Immature natural killer cell (primary cell): ENCODE results near the gene C16orf54. TPM values are rescaled to one million over a fixed set of nuclear protein-coding genes. Genes with fewer than 3 reads are reported as not detected.
"Not testable (repeated sequence)": the region's sequence is repeated elsewhere in the genome, so short reads cannot be mapped to it uniquely, and the experiment has no call there.

Source experiments
- DNase-seq, 3 donors: peaks; one replicate each; pipeline ENCODE4 v3.0.0; 2022; ENCODE audit warnings: mixed read lengths in 1 of 3
- H3K27ac Mint-ChIP-seq, 6 donors: one replicate each; pipeline ENCODE4 v1.8.0; 2020; ENCODE audit warnings: mixed read lengths in 6 of 6, mild to moderate bottlenecking in 5 of 6, inconsistent platforms in 4 of 6, moderate library complexity in 3 of 6
- H3K27me3 Mint-ChIP-seq, 3 donors: one replicate each; pipeline ENCODE4 v1.8.0; 2020 to 2021; ENCODE audit warnings: low read depth in 3 of 3, mild to moderate bottlenecking in 3 of 3, mixed read lengths in 3 of 3, moderate library complexity in 3 of 3, inconsistent platforms in 1 of 3
- H3K36me3 Mint-ChIP-seq, 3 donors: one replicate each; pipeline ENCODE4 v1.8.0; 2020; ENCODE audit warnings: mixed read lengths in 3 of 3, inconsistent platforms in 2 of 3, mild to moderate bottlenecking in 2 of 3
- H3K4me1 Mint-ChIP-seq, 2 donors: one replicate each; pipeline ENCODE4 v1.8.0; 2020; ENCODE audit warnings: inconsistent platforms in 2 of 2, mild to moderate bottlenecking in 2 of 2, mixed read lengths in 2 of 2, moderate library complexity in 1 of 2
- H3K4me3 Mint-ChIP-seq, 5 donors: one replicate each; pipeline ENCODE4 v1.8.0; 2020; ENCODE audit warnings: mild to moderate bottlenecking in 5 of 5, mixed read lengths in 5 of 5, inconsistent platforms in 3 of 5, moderate library complexity in 3 of 5
- H3K9me3 Mint-ChIP-seq, 6 donors: one replicate each; pipeline ENCODE4 v1.8.0; 2020; ENCODE audit warnings: mild to moderate bottlenecking in 6 of 6, mixed read lengths in 6 of 6, inconsistent platforms in 4 of 6, moderate library complexity in 3 of 6
- polyA plus RNA-seq, 3 donors: library from polyadenylated mRNA; unstranded; fragments of 300-500 nt; fragmentation: Illumina TruSeq; gene quantifications; one replicate each; pipeline ENCODE4 v1.2.3, GENCODE V29; 2021

The C16orf54 gene
- polyA plus RNA-seq, 3 donors from 2014 or later, result 9.6 to 39.8 (median 21.9) TPM

- Mint-ChIP-seq H3K27ac (no peak overlapping the region), H3K27me3 (peaks cover 0 to 4% (median 3%) of the 10 kb centered on the region in 3 donors), H3K4me3 (no peak overlapping the region), H3K9me3 (no peaks in the 10 kb centered on the region), H3K36me3 (peaks cover 0 to 3% (median 0%) of the 10 kb centered on the region in 3 donors), H3K4me1 (peaks cover 16% of the 10 kb centered on the region in 2 donors)
- no peak for DNase-seq
Observed at GRCh38 chr16:29726845-29727377, 18.9 kb downstream of the C16orf54 start.

- H3K27ac Mint-ChIP-seq, result peak overlapping the region in 4 of 6 donors; percentile 36 to 89 (median 69)
Observed at GRCh38 chr16:29721167-29721879, 24.5 kb downstream of the C16orf54 start.

GRCh38 chr16:29720703-29721102 is 25.1 kb downstream of the C16orf54 start:
- Mint-ChIP-seq H3K27ac (peak overlapping the region in 1 of 6 donors; percentile 32), H3K36me3 (no peaks in the 10 kb centered on the region), H3K4me3 (no peak overlapping the region)

More at GRCh38 chr16:29721167-29721879, 24.5 kb downstream of the C16orf54 start:
- Mint-ChIP-seq H3K4me3 (peak overlapping the region in 2 of 5 donors; percentile 18 to 34), H3K4me1 (peaks cover 6 to 10% of the 10 kb centered on the region in 2 donors)
- DNase-seq, result peak; percentile 50 to 57 (median 52)
- H3K9me3 Mint-ChIP-seq, H3K36me3 Mint-ChIP-seq, H3K27me3 Mint-ChIP-seq: not testable (repeated sequence)

GRCh38 chr16:29719063-29719462 is 26.7 kb downstream of the C16orf54 start:
- Mint-ChIP-seq H3K4me3 (no peak overlapping the region), H3K27ac (peak overlapping the region in 1 of 6 donors; percentile 45), H3K9me3 (no peaks in the 10 kb centered on the region), H3K27me3 (peaks cover 0 to 3% (median 0%) of the 10 kb centered on the region in 3 donors), H3K4me1 (peaks cover 6 to 10% of the 10 kb centered on the region in 2 donors), H3K36me3 (no peaks in the 10 kb centered on the region)
- no peak for DNase-seq

More at GRCh38 chr16:29720703-29721102, 25.1 kb downstream of the C16orf54 start:
- Mint-ChIP-seq H3K9me3 (no peaks in the 10 kb centered on the region), H3K4me1 (peaks cover 6 to 10% of the 10 kb centered on the region in 2 donors), H3K27me3 (peaks cover 0 to 4% (median under 1%) of the 10 kb centered on the region in 3 donors)
- no peak for DNase-seq

GRCh38 chr16:29717113-29717512 is 28.7 kb downstream of the C16orf54 start:
- peak overlapping the region in 1 of 6 donors; percentile 21 for H3K27ac Mint-ChIP-seq
- H3K27me3 Mint-ChIP-seq, result peaks cover 0 to 2% (median 0%) of the 10 kb centered on the region in 3 donors
- H3K4me1 Mint-ChIP-seq, result peaks cover 6 to 10% of the 10 kb centered on the region in 2 donors
- H3K4me3 Mint-ChIP-seq, result no peak overlapping the region
- H3K36me3 Mint-ChIP-seq, result no peaks in the 10 kb centered on the region
- DNase-seq, result no peak
- no peaks in the 10 kb centered on the region for H3K9me3 Mint-ChIP-seq

GRCh38 chr16:29714972-29715371 is 30.8 kb downstream of the C16orf54 start:
- Mint-ChIP-seq H3K4me3 (no peak overlapping the region), H3K36me3 (no peaks in the 10 kb centered on the region), H3K27me3 (peaks cover 0 to 4% (median 0%) of the 10 kb centered on the region in 3 donors), H3K27ac (no peak overlapping the region), H3K4me1 (peaks cover 7 to 8% of the 10 kb centered on the region in 2 donors), H3K9me3 (no peaks in the 10 kb centered on the region)
- no peak for DNase-seq

GRCh38 chr16:29714396-29714795 is 31.4 kb downstream of the C16orf54 start:
- peaks cover 9 to 10% of the 10 kb centered on the region in 2 donors for H3K4me1 Mint-ChIP-seq
- H3K27ac Mint-ChIP-seq, result no peak overlapping the region
- no peak overlapping the region for H3K4me3 Mint-ChIP-seq
- no peak for DNase-seq
- H3K27me3 Mint-ChIP-seq, result peaks cover 0 to 4% (median 0%) of the 10 kb centered on the region in 3 donors
- H3K9me3 Mint-ChIP-seq, result no peaks in the 10 kb centered on the region
- H3K36me3 Mint-ChIP-seq, result no peaks in the 10 kb centered on the region

- Mint-ChIP-seq H3K27me3 (peaks cover 0 to 2% (median 1%) of the 10 kb centered on the region in 3 donors), H3K4me1 (peaks cover 9 to 10% of the 10 kb centered on the region in 2 donors), H3K9me3 (no peaks in the 10 kb centered on the region), H3K27ac (no peak overlapping the region), H3K4me3 (no peak overlapping the region), H3K36me3 (no peaks in the 10 kb centered on the region)
- no peak for DNase-seq
Observed at GRCh38 chr16:29712809-29713208, 33.0 kb downstream of the C16orf54 start.

GRCh38 chr16:29710227-29711219 is 35.3 kb downstream of the C16orf54 start:
- no peak overlapping the region for H3K4me3 Mint-ChIP-seq
- peak; percentile 57 to 61 (median 59) for DNase-seq

GRCh38 chr16:29709657-29710056 is 36.1 kb downstream of the C16orf54 start:
- Mint-ChIP-seq H3K4me1 (peaks cover 9 to 12% of the 10 kb centered on the region in 2 donors), H3K27ac (peak overlapping the region in 2 of 6 donors; percentile 13 to 23)
- H3K27me3 Mint-ChIP-seq, DNase-seq, H3K36me3 Mint-ChIP-seq, H3K4me3 Mint-ChIP-seq, H3K9me3 Mint-ChIP-seq: not testable (repeated sequence)

More at GRCh38 chr16:29710227-29711219, 35.3 kb downstream of the C16orf54 start:
- no peaks in the 10 kb centered on the region for H3K9me3 Mint-ChIP-seq
- H3K4me1 Mint-ChIP-seq, result peaks cover 9 to 10% of the 10 kb centered on the region in 2 donors
- peaks cover 0 to 4% (median 2%) of the 10 kb centered on the region in 3 donors for H3K27me3 Mint-ChIP-seq
- H3K27ac Mint-ChIP-seq, result peak overlapping the region in 4 of 6 donors; percentile 51 to 85 (median 82)
- no peaks in the 10 kb centered on the region for H3K36me3 Mint-ChIP-seq

- H3K4me1 Mint-ChIP-seq, result peaks cover 9 to 12% of the 10 kb centered on the region in 2 donors
- H3K9me3 Mint-ChIP-seq, result no peaks in the 10 kb centered on the region
- no peak overlapping the region for H3K27ac Mint-ChIP-seq
- no peak for DNase-seq
- no peaks in the 10 kb centered on the region for H3K36me3 Mint-ChIP-seq
- H3K27me3 Mint-ChIP-seq, result peaks cover 0 to 4% (median 2%) of the 10 kb centered on the region in 3 donors
- no peak overlapping the region for H3K4me3 Mint-ChIP-seq
Observed at GRCh38 chr16:29708917-29709600, 36.7 kb downstream of the C16orf54 start.

- H3K4me1 Mint-ChIP-seq, result peaks cover 20 to 23% of the 10 kb centered on the region in 2 donors
- DNase-seq, H3K9me3 Mint-ChIP-seq, H3K36me3 Mint-ChIP-seq, H3K27ac Mint-ChIP-seq, H3K27me3 Mint-ChIP-seq, H3K4me3 Mint-ChIP-seq: not testable (repeated sequence)
Observed at GRCh38 chr16:29707160-29707559, 38.6 kb downstream of the C16orf54 start.

- DNase-seq, result no peak
- Mint-ChIP-seq H3K4me1 (peaks cover 33 to 35% of the 10 kb centered on the region in 2 donors), H3K9me3 (no peaks in the 10 kb centered on the region), H3K27ac (peak overlapping the region in 3 of 6 donors; percentile 50 to 88 (median 78)), H3K27me3 (peaks cover 0 to 12% (median 5%) of the 10 kb centered on the region in 3 donors), H3K4me3 (no peak overlapping the region), H3K36me3 (no peaks in the 10 kb centered on the region)
Observed at GRCh38 chr16:29705030-29705429, 40.8 kb downstream of the C16orf54 start.
